ENCODE results near the gene GPC5.

DNA sequence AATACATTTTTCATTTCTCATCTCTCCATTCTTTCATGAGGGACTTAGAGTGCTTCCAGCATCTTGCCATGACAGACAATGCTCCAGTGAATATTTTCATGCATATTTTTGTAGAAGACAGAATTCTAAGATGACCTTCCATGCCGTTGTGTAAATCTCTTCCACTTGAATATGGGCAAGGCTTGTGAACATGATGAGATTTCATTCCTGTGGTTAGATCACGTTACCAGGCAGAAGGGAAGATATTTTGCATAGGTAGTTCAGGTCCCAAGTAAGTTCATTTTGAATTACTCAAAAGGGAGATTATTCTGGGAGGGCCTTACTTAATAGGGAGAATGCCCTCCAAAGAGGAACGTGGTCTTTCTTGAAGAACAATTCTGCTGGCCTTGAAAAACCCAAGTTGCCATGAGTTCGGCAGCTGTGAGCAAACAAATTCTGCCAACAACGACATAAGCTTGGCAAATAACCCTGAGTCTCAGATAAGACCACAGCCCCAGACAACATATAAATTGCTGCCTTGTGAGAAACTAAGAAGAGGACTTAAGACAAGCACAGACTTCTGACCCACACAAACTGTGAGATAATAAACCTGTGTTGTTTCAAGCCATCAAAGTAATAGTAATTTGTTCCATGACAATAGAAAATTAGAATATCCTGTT, 1427.6 kb downstream of the GPC5 start:
- TF ChIP-seq, protein P1, sequence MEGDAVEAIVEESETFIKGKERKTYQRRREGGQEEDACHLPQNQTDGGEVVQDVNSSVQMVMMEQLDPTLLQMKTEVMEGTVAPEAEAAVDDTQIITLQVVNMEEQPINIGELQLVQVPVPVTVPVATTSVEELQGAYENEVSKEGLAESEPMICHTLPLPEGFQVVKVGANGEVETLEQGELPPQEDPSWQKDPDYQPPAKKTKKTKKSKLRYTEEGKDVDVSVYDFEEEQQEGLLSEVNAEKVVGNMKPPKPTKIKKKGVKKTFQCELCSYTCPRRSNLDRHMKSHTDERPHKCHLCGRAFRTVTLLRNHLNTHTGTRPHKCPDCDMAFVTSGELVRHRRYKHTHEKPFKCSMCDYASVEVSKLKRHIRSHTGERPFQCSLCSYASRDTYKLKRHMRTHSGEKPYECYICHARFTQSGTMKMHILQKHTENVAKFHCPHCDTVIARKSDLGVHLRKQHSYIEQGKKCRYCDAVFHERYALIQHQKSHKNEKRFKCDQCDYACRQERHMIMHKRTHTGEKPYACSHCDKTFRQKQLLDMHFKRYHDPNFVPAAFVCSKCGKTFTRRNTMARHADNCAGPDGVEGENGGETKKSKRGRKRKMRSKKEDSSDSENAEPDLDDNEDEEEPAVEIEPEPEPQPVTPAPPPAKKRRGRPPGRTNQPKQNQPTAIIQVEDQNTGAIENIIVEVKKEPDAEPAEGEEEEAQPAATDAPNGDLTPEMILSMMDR (IDR thresholded peaks at IDR 0.05; ENCODE audit: low read length) = no peak
- TF ChIP-seq EZH2 (IDR thresholded peaks at IDR 0.05; ENCODE audit: borderline replicate concordance, low read length) = no peak

Data from OCI-LY1 (cell line).